Keratinocyte (primary cell): Measurements from ENCODE around the gene STXBP5L.

ENCODE experiments used
- EZH2 ChIP-seq: IDR thresholded peaks from one replicate; pipeline ENCODE4 v1.6.1; 2012; ENCODE audit warnings: inconsistent platforms, mild to moderate bottlenecking, low read length, moderate library complexity
- TF ChIP-seq, protein P1 (sequence below), 3 experiments: IDR thresholded peaks in 1 of 3; conservative IDR thresholded peaks in 1 of 3; optimal IDR thresholded peaks in 1 of 3; 2 replicates in 2 of 3; 3 replicates in 1 of 3; pipeline versions ENCODE3 to v1.5.1; 2011; ENCODE audit warnings: low read length in 3 of 3, mild to moderate bottlenecking in 3 of 3, moderate library complexity in 2 of 3, control low read depth in 1 of 3, inconsistent platforms in 1 of 3; ENCODE audit not compliant: insufficient read depth in 2 of 3; ENCODE audit errors: extremely low read depth in 1 of 3

DNA sequence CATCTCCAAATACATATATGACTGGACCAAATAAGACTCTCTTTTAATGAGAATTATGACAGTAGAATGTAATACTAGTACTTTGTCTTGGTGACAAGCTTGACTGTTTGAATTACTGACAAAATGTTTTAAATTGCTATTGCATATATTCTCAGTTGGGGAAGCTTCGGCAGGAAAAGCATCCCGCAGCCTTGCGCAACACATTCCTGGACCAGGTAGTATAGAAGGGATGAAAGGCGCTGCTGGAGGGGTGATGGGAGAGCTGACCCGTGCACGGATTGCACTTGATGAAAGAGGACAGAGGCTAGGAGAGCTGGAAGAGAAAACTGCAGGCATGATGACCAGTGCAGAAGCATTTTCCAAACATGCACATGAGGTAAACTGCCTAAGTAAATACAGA is 510.2 kb downstream of the STXBP5L start:
- TF ChIP-seq, protein P1, sequence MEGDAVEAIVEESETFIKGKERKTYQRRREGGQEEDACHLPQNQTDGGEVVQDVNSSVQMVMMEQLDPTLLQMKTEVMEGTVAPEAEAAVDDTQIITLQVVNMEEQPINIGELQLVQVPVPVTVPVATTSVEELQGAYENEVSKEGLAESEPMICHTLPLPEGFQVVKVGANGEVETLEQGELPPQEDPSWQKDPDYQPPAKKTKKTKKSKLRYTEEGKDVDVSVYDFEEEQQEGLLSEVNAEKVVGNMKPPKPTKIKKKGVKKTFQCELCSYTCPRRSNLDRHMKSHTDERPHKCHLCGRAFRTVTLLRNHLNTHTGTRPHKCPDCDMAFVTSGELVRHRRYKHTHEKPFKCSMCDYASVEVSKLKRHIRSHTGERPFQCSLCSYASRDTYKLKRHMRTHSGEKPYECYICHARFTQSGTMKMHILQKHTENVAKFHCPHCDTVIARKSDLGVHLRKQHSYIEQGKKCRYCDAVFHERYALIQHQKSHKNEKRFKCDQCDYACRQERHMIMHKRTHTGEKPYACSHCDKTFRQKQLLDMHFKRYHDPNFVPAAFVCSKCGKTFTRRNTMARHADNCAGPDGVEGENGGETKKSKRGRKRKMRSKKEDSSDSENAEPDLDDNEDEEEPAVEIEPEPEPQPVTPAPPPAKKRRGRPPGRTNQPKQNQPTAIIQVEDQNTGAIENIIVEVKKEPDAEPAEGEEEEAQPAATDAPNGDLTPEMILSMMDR (optimal IDR thresholded peaks at IDR 0.05 in 1 of 3, IDR thresholded peaks at IDR 0.05 in 1 of 3, conservative IDR thresholded peaks at IDR 0.05 in 1 of 3; ENCODE audit: extremely low read depth in 1 of 3, insufficient read depth in 2 of 3, low read length in 3 of 3) = no peak
- TF ChIP-seq EZH2 = no peak
